WERI-Rb-1 (cell line): ENCODE measurements around the gene TNRC18.
"Not testable (repeated sequence)": the region's sequence is repeated elsewhere in the genome, so short reads cannot be mapped to it uniquely, and the experiment has no call there.

Experiments used
- DNase-seq: peaks from one replicate; pipeline ENCODE4 v3.0.0-alpha.2; 2020
- H3K27ac ChIP-seq: fragments of 250-450 bp; sonication (Bioruptor Pico); 2 replicates; pipeline ENCODE4 v1.5.1; 2020; ENCODE audit warnings: mild to moderate bottlenecking, moderate library complexity
- H3K27me3 ChIP-seq: fragments of 250-450 bp; sonication (Bioruptor Pico); 2 replicates; pipeline ENCODE4 v1.5.1; 2021; ENCODE audit warnings: mild to moderate bottlenecking, low read depth, moderate library complexity; ENCODE audit not compliant: insufficient read depth, severe bottlenecking
- H3K36me3 ChIP-seq: fragments of 250-450 bp; sonication (Bioruptor Pico); 2 replicates; pipeline ENCODE4 v1.5.1; 2020; ENCODE audit warnings: mild to moderate bottlenecking, moderate library complexity
- H3K4me3 ChIP-seq: 2 replicates; pipeline ENCODE4 v1.5.1; 2011; ENCODE audit warnings: low read depth, mild to moderate bottlenecking, control low read depth, low read length
- H3K9me3 ChIP-seq: fragments of 250-450 bp; sonication (Bioruptor Pico); 2 replicates; pipeline ENCODE4 v1.5.1; 2021; ENCODE audit warnings: mild to moderate bottlenecking, moderate library complexity; ENCODE audit not compliant: severe bottlenecking
- TF ChIP-seq, protein P1 (sequence below): IDR thresholded peaks from 2 replicates; pipeline ENCODE4 v1.5.1; 2011; ENCODE audit warnings: low read depth, mild to moderate bottlenecking, control low read depth, inconsistent platforms, low read length

The TNRC18 gene

DNA sequence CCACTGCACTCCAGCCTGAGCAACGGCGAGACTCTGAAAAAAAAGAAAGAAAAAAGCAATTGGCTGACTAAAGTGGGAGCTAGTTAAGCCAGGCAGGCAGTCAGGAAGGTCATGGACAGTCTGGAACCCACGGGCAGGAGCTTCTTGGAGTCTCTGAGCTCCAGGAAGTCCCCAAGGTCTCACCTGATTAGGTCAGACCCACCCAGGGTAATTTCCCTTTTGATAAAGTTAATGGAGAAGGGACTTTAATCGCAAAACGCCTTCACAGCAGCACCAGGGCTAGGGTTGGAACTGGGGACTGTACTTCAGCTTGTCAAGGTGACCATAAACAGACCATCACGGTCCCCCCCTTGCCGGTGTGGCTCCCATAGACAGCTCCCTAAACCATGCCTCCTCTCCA lies 134.3 kb downstream of the TNRC18 start:
- H3K9me3 ChIP-seq, result no peaks in the 10 kb centered on the region
- no peaks in the 10 kb centered on the region for H3K27me3 ChIP-seq
- H3K27ac ChIP-seq, result no peak overlapping the region
- no peak overlapping the region for H3K4me3 ChIP-seq
- no peaks in the 10 kb centered on the region; the same call in 1 of the 2 replicates for H3K36me3 ChIP-seq
- no peak for DNase-seq
- TF ChIP-seq, protein P1, sequence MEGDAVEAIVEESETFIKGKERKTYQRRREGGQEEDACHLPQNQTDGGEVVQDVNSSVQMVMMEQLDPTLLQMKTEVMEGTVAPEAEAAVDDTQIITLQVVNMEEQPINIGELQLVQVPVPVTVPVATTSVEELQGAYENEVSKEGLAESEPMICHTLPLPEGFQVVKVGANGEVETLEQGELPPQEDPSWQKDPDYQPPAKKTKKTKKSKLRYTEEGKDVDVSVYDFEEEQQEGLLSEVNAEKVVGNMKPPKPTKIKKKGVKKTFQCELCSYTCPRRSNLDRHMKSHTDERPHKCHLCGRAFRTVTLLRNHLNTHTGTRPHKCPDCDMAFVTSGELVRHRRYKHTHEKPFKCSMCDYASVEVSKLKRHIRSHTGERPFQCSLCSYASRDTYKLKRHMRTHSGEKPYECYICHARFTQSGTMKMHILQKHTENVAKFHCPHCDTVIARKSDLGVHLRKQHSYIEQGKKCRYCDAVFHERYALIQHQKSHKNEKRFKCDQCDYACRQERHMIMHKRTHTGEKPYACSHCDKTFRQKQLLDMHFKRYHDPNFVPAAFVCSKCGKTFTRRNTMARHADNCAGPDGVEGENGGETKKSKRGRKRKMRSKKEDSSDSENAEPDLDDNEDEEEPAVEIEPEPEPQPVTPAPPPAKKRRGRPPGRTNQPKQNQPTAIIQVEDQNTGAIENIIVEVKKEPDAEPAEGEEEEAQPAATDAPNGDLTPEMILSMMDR, result no peak

DNA sequence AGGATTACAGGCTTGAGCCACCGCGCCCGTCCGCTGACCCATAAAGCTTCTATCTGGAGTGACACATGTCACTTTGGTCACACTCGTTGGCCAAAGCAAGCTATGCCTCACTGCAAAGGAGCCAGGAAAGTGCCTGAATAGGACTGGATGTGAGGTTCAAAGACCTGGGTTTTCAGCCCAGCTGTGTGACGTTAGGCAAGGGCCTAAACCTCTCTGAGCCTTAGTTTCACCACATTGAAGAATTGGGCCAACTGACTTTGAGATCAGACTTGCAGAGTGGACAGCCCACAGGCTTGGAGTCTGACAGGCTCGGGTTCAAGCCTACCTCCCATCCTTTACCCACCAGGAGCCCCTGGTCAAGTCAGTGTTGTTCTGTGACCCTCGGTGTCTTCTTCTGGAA lies 135.1 kb downstream of the TNRC18 start:
- not testable (repeated sequence) for H3K27ac ChIP-seq, H3K27me3 ChIP-seq, H3K4me3 ChIP-seq, H3K9me3 ChIP-seq, H3K36me3 ChIP-seq, DNase-seq

GRCh38 chr7:5287802-5288201 lies 135.8 kb downstream of the TNRC18 start:
- no peak overlapping the region for H3K27ac ChIP-seq
- no peaks in the 10 kb centered on the region for H3K27me3 ChIP-seq
- TF ChIP-seq, protein P1, result no peak
- no peak for DNase-seq
- H3K9me3 ChIP-seq, result no peaks in the 10 kb centered on the region
- no peaks in the 10 kb centered on the region; the same call in 1 of the 2 replicates for H3K36me3 ChIP-seq
- H3K4me3 ChIP-seq, result no peak overlapping the region

DNA sequence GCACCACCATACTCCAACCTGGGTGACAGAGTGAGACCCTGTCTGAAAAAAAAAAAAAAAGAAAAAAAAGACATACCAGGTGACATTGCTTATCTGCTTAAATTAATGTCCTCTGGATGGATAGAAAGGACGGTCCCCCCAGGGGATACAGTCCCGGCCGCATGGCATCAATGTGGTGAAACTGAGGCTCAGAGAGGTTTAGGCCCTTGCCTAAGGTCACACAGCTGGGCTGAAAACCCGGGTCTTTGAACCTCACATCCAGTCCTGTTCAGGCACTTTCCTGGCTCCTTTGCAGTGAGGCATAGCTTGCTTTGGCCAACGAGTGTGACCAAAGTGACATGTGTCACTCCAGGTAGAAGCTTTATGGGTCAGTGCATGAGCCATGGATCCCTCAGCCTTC lies 136.3 kb downstream of the TNRC18 start:
- H3K36me3 ChIP-seq, DNase-seq, H3K27me3 ChIP-seq, H3K9me3 ChIP-seq, H3K27ac ChIP-seq, H3K4me3 ChIP-seq: not testable (repeated sequence)

- TF ChIP-seq, protein P1, result no peak
- no peak for DNase-seq
These were observed 136.7 kb downstream of the TNRC18 start for GRCh38 chr7:5286933-5287332.

GRCh38 chr7:5284304-5285281 lies 139.0 kb downstream of the TNRC18 start:
- no peaks in the 10 kb centered on the region for H3K27me3 ChIP-seq
- H3K36me3 ChIP-seq, result no peaks in the 10 kb centered on the region; the same call in 1 of the 2 replicates
- H3K4me3 ChIP-seq, result no peak overlapping the region; the same call in 1 of the 2 replicates
- DNase-seq, result peak; percentile 93
- TF ChIP-seq, protein P1, result peak; percentile 90
- H3K9me3 ChIP-seq, result no peaks in the 10 kb centered on the region
- no peak overlapping the region for H3K27ac ChIP-seq

More at GRCh38 chr7:5286933-5287332, 136.7 kb downstream of the TNRC18 start:
- Histone ChIP-seq H3K27ac (no peak overlapping the region), H3K4me3 (no peak overlapping the region), H3K9me3 (no peaks in the 10 kb centered on the region), H3K27me3 (no peaks in the 10 kb centered on the region), H3K36me3 (no peaks in the 10 kb centered on the region; the same call in 1 of the 2 replicates)
